Measurements from ENCODE around the gene SHISAL1.

DNA sequence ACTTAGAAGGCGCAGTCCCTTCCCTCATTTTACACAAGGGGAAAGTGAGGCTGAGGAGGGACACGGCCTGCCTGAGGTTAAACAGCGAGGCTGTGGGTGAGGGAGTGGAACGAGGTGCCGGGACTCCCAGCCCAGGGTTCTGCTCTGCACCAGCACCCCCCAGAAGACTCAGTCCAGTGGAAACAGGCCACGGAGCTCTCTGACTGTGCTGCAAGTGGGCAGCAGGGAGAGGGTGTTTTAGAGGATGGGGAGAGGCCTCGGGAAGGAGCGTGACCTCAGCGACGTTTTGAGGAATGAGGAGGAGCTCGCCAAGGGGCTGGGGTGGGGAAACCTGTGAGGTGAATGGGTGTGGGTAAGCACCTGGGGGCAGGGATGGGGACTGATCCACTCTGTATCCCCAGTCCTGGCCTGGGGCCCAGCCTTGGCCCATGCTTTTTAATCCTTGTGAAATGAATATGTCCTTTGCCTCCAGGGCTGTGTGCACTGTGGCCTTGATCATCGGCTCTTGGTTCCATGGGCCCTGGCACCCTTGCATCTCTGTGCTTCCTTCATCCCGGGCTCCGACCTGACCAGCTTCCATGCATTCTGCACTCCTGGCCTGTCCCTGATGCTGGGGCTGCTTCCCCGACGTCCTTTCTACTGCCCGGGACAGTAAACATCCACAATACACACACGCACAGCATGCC is 44.2 kb downstream of the SHISAL1 start:
- TF ChIP-seq, protein P1, sequence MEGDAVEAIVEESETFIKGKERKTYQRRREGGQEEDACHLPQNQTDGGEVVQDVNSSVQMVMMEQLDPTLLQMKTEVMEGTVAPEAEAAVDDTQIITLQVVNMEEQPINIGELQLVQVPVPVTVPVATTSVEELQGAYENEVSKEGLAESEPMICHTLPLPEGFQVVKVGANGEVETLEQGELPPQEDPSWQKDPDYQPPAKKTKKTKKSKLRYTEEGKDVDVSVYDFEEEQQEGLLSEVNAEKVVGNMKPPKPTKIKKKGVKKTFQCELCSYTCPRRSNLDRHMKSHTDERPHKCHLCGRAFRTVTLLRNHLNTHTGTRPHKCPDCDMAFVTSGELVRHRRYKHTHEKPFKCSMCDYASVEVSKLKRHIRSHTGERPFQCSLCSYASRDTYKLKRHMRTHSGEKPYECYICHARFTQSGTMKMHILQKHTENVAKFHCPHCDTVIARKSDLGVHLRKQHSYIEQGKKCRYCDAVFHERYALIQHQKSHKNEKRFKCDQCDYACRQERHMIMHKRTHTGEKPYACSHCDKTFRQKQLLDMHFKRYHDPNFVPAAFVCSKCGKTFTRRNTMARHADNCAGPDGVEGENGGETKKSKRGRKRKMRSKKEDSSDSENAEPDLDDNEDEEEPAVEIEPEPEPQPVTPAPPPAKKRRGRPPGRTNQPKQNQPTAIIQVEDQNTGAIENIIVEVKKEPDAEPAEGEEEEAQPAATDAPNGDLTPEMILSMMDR (conservative IDR thresholded peaks at IDR 0.05 in 1 of 2, IDR thresholded peaks at IDR 0.05 in 1 of 2; ENCODE audit: extremely low read depth in 1 of 2, insufficient read depth in 1 of 2, low read depth in 1 of 2, low read length in 2 of 2), result no peak
- no peak for TF ChIP-seq EZH2 (IDR thresholded peaks at IDR 0.05; ENCODE audit: borderline replicate concordance, low read length)
